Frontal cortex (tissue), 4 donors: Measurements from ENCODE around the gene COX8A. TPM values are rescaled to one million over a fixed set of nuclear protein-coding genes. Genes with fewer than 3 reads are reported as not detected.

Source experiments
- DNase-seq, 2 donors: peaks; one replicate each; pipeline ENCODE4 v3.0.0; 2012; ENCODE audit warnings: low spot score in 2 of 2
- FAIRE-seq: peaks from 2 replicates; lab custom pipeline; 2012; peaks lifted over from hg19 to GRCh38; lab: Jason Lieb, UNC
- total RNA-seq: library from RNA; depleted of rRNA; stranded (reverse); fragments of >200 nt; gene quantifications from one replicate; pipeline ENCODE4 v1.2.3, GENCODE V29; 2014
- donor health status: control.
- donor health status: control.
- donor health status: control.

The COX8A gene
- total RNA-seq, 1 donor from 2014 or later: 238 TPM

DNA sequence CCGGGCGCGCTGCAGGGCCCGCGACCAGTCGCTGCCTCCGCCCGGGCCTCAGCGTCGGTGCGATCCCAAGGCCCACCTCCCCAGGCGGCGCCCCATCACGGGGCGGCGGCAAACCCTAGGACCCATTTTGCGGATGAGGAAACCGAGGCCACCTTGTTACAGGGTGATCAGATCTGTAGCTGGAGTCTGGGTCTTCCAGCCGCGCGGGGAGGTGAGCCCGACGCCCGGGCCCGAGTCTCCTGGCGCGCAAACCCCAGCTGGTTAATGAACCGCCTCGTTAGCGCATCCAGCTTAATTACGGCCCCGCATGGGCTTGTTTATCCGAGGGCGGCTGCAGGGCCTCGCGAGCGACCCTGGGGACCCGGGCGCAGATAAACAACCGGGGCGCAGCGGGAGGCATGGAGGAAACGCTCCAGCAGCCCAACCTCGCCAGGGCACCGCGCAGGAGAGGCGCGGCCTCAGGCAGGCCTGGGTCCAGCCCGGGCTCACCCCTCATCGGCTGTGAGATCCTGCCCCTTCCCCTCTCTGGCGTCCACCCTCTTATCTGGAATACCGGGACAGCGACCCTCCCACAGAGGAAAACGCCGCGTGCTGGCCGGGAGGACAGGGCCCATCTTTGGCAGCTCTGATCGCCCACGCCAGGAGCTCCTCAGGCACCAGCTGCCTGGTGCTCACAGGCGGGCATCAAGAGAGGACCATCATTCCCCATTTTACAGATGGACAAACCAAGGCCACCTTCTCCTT is 26.5 kb downstream of the COX8A start:
- FAIRE-seq (no peak), DNase-seq (no peak)

- DNase-seq (no peak), FAIRE-seq (no peak)
These were observed 27.3 kb downstream of the COX8A start for GRCh38 chr11:64001484-64002420.

DNA sequence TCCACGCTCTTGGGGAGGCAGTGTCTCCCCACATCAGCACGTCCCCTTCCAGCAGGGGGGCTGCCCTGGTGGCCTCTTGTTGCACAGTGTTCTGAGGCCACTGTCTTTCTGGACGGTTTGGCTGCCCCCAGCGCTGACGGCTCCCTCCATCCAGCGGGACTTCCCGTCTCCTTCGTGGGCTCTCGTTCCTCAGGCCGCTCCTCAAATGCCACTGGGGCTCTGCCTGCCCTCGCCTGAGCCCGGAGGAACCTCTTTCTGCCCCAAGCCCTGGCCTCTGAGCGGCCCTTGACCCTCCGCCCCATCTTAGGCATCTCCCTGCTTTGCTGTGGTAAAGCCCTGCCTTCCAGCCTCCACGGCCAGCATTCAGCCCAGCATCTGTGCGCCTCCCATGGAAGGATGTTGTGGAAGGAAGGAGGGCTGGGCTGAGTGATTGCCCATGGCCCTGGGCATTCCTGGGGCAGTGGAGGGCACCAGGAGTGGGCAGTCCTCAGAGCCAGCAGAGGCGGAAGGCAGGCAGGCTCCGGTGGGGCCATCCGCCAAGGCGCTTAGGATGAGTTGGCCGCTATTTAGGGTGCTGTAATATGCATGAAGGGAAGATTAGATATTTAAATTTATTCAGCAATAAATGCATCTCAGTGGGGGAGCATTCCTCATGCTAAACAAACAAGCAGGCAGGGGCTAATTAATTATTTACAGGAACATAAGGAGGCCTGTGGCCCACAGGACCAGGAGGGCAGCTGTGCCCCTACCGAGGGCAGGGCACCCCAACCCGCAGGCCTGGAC is 29.6 kb downstream of the COX8A start:
- DNase-seq: no peak
- FAIRE-seq: no peak

DNA sequence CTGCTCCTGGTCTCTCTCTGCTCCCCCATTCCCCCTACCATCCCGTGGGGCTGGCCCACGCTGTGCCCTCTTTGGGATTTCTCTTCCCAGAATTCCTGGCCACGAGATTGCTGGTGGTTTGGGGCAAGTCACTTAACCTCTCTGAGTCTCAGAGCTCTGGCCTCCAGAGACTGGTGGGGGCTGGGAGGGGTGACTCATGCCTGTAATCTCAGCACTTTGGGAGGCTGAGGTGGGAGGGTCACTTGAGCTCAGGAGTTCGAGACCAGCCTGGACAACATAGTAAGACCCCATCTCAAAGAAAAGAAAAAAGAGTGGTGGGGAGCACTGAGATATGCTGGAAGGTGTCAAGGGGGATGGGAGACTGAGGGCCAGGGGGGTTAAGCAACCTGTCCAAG is 30.2 kb downstream of the COX8A start:
- FAIRE-seq: no peak
- DNase-seq: no peak

DNA sequence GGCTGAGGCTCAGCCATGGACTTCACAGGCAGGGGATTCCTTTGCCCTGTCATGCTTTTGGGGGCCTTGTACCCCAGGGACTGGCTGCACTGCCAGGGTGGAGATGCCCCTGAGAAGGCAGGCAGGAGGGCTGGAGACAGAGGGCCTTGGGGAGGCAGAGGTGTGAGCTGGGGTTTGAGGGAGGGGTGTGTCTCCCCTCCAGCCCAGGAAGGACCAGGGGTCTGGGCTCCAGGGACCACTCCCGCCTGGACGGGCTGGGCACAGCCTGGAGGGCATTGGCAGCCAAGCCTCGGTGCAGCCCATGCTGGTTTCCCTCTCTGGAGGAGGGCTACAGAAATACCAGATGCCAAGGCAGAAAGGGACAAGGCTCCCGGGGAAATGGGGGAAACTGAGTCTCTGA is 31.3 kb downstream of the COX8A start:
- no peak for FAIRE-seq

DNA sequence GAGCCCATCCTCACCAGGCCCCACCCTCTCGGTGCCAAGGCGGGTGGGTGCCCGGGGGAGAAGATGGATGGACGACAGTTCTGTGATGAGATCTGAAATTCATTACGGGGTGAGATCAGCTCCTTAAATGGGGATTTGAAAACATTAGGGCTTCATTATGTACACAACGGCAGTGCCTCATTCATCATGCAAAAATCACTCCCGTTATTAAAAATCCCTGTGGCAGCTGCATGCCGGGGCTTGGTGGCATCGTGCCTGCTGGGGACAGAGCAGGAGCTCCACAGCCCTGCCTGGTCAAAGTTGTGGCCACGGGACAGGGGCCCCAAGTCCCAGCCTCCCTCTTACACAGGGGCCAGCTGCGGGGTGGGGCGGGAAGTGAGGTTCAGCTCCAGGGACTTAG is 32.0 kb downstream of the COX8A start:
- no peak for DNase-seq
- no peak for FAIRE-seq

More for the DNA sequence above, 31.3 kb downstream of the COX8A start:
- DNase-seq: no peak

DNA sequence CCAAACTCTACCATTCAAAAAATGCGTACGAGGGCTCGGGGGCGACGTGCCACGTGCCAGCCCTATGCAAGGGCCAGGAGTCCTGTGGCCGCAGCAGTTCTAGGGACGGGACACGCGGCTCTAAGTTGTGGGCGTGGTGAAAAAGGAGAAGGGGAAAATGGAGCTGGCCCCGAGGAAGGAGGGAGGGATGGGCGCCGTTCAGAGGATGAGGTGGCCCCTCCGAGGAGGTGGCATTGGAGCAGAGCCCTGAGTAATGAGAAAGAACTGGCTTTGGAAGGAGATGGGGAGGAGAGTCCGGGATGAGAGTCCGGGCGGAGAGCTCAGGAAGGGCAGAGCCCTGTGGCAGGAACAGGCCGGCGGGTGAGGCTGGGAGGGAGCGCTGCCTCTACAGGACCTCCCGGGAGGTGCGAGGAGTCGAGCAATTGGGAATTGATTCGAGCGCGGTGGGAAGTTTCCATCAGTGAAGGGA is 32.8 kb downstream of the COX8A start:
- FAIRE-seq: no peak

DNA sequence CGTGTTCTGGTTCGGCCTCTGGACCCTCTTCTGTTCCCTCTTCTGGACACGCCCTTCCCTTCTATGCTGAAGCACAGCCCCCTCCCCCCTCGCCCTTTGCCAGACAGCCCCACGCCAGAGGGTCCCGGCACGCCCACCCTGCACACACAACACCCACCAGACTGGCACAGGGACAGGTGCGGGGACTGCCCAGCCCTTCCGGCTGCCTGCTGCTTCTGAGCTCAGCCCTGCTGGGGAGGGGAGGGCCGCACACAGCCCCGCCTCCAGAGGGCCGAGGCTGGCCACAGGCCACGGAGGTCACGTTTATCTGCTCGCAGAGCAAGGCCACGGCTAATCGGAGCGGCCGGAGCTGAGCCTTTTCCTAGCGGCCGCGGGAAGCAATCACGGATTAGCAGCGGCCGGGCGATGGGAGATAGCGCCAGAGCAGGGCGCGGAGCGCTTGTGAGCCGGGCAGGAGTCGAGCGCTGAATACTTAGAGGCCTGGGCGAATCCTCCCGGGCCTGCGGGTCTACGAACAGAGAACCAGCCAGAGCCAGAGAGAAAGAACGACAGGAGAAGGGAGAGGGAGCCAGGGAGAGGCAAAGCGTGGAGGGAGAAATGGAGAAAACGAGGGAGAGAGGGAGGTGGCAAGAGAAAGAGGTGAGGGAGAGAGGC is 33.3 kb downstream of the COX8A start:
- no peak for FAIRE-seq
- peak; percentile 74 to 81 for DNase-seq

More for the DNA sequence above, 32.8 kb downstream of the COX8A start:
- DNase-seq: peak in 1 of 2 donors; percentile 57

GRCh38 chr11:64008283-64008913 is 34.0 kb downstream of the COX8A start:
- FAIRE-seq: no peak
- no peak for DNase-seq

DNA sequence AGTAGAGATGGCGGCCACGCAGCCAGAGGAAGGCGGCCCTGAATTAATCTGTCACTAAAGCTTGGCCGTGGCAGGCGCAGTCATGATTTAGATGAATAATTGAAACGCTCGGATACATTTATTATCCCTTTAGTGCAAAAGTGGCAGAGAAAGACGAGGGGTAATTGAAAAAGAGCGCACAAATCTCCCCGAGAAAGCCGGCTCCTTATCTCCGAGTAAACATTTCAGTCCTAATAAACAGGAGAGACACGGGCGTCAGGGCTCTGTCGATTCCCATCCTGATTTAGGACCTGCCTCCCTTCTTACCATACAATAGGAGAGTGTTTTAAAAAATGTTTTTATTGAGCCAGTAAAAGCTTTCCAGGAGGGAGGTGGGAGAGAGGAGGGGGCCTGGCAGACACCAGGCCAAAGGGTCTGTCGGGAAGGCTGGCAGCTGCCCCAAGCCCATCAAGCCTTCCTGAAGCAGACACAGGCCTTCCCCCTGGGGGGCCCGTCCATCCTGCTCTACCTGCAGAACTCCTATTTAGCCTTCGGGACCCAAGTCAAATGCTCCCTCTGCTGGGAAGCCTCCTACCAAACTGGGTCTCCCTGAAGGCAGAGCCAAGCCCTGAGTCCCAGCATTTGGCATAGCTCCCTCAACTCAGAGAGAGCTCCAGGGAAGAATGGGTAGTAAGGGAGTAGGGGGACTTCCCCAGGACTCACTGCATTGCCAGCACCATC is 34.7 kb downstream of the COX8A start:
- DNase-seq: no peak
- FAIRE-seq: no peak

DNA sequence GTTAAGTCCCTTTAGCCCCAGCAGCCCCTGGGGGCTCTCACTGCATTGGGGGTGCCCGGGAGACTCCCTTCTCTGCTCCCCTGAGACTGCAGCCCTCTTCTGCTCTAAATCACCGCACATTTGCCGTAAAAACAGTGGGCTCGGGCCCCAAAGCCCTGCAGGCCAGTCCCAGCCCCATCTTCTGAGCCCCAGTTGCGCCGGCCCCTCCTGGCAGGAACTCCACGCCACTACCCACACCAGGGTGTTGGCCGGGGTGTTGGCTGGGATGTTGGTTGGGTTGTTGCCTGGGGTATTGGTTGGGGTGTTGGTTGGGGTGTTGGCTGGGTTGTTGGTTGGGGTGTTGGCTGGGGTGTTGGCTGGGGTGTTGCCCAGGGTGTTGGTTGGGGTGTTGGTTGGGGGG is 35.3 kb downstream of the COX8A start:
- DNase-seq (no peak), FAIRE-seq (no peak)

- DNase-seq: no peak
- FAIRE-seq: no peak
These were observed 36.4 kb downstream of the COX8A start for GRCh38 chr11:64010783-64011182.

DNA sequence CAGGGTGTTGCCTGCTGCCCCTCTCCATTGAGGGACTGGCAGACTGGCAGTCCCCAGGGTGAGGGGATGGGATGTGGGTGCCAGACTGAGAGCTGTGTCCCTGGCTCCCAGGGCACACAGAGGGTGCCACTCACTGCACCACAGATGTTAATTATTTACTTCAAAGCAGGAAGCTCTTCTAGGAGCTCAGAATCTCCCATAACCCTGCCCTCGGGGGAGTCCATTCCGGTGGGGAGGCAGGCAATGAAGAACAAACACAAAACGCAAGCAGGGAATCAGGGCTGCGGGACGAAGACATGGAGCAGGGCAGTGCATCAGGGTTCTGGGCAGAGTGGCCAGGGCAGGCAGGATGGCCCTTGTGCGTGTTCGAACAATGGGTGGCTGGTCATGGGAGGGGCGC is 37.0 kb downstream of the COX8A start:
- FAIRE-seq (no peak), DNase-seq (no peak)

- DNase-seq (no peak), FAIRE-seq (no peak)
These were observed 38.9 kb downstream of the COX8A start for GRCh38 chr11:64013141-64013896.

- no peak for DNase-seq
- FAIRE-seq: no peak
These were observed 39.9 kb downstream of the COX8A start for GRCh38 chr11:64014356-64014755.

DNA sequence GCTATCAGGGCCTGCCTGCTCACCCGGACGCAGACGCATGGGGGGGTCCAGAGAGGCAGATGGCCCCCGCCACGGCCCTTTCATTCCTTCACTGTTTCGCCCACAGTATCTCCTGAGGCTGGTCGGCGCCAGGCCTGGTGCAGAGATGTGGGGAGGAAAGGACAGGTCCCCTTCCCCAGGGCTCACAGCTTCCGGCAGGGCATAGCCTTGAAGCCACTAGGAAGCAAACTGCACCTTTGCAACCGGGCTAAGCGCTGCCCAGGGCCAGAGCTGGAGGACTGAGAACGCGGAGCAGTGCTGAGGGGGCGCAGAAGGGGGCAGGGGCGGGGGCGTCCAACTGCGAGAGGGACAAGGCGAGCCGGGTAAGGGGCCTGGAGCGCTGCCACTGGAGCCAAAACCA is 41.1 kb downstream of the COX8A start:
- no peak for DNase-seq
- no peak for FAIRE-seq

DNA sequence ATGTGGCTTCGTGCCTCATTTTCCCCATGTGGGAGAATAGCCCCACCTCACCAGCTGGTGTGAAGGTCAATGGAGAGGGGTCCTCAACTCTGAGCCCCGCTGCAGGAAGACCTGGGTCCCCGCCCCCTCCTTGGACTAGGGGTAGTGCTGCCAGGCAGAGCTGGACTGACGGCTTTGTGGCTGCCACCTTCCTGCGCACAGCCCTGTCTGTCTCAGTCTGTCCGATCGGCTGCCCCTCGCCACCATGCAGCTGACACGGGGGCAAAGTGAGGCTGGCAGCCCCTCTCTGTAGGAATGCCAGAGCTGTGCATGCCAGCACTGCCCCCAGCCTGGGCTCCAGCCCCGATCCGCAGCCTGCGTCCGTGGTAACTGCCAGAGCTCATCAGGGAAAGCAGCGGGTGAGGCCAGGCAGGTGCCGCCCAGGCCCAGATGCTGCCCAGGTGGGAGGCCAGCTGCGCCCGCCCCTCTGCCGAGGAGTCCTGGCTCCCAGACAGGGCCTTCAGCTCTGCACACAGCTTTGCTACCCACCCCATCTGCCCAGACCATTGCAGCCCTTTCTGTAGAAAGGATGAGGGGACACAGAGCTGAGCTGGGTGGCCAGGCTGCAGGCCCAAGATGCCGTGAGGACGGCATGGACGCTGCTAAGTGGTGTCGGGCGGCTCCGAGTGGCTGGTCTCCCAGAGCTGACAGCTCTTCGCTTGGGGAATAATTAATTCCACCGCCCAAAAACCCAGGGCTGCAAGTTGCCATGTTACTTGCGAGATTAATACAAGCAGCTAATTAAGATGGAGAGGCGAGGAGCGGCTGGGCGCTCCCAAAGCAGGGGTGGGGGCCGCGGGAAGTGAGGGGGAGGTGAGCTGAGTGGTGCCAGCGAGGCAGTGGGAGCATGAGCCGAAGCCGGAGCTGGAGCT is 41.8 kb downstream of the COX8A start:
- DNase-seq: no peak
- no peak for FAIRE-seq
